ENCODE data around the gene TTC27. TPM values are rescaled to one million over a fixed set of nuclear protein-coding genes. Genes with fewer than 3 reads are reported as not detected.

TTC27 gene
- total RNA-seq, 4 donors from 2014 or later = 11.0 to 16.4 (median 11.3) TPM

GRCh38 chr2:32824070-32824809 lies 196.4 kb downstream of the TTC27 start:
- no peak for DNase-seq (ENCODE audit: low spot score in 2 of 2)
- 86 to 93% methylated on average over 3 of the region's 3 CpGs for WGBS, 2 donors
- no peak for TF ChIP-seq CTCF (IDR thresholded peaks at IDR 0.05)
- TF ChIP-seq POLR2A (IDR thresholded peaks at IDR 0.05) = no peak
- intact Hi-C loops (cut with DNase I; ENCODE audit: low total_unique reads) = no loop called here
- H3K4me3 ChIP-seq (ENCODE audit: low read depth, poor library complexity, severe bottlenecking) = no peak overlapping the region

DNA sequence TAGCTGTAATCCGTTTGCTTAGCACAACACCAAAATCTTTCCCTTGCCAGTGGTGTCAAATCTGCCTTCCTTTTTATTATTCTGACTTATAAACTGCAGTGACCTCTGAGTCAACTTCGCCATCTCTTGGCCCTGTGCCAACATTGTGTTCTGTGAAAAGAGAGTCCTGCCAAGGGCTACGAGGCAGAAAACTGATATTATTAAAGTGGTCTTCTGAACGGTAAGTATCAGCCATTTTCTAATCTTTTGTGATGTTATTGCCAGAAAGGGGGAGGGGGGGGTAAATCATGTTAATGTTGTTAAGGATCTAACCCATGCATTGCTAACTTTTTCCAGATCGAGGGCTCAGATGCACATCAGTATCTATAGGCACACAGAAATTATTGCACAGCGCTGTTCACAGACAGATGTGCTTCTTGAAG lies 197.5 kb downstream of the TTC27 start:
- 36 to 41% methylated on average over 6 of the region's 6 CpGs for WGBS, 2 donors
- DNase-seq (ENCODE audit: low spot score in 2 of 2) = peak in 1 of 2 donors; percentile 31
- TF ChIP-seq CTCF (IDR thresholded peaks at IDR 0.05) (no peak), POLR2A (IDR thresholded peaks at IDR 0.05) (no peak)
- intact Hi-C loops (cut with DNase I; ENCODE audit: low total_unique reads) = no loop called here
- no peak overlapping the region for H3K4me3 ChIP-seq (ENCODE audit: low read depth, poor library complexity, severe bottlenecking)

- DNase-seq (ENCODE audit: low spot score in 2 of 2) = no peak
- no peak for TF ChIP-seq POLR2A (IDR thresholded peaks at IDR 0.05)
- no peak for TF ChIP-seq CTCF (IDR thresholded peaks at IDR 0.05)
- H3K4me3 ChIP-seq (ENCODE audit: low read depth, poor library complexity, severe bottlenecking) = no peak overlapping the region
- intact Hi-C loops (cut with DNase I; ENCODE audit: low total_unique reads) = no loop called here
- 84 to 88% methylated on average over 1 of the region's 1 CpG for WGBS, 2 donors
Measured at GRCh38 chr2:32830196-32830595, 202.3 kb downstream of the TTC27 start.

- DNase-seq (ENCODE audit: low spot score in 2 of 2) = no peak
- H3K4me3 ChIP-seq (ENCODE audit: low read depth, poor library complexity, severe bottlenecking) = no peak overlapping the region
- 50 to 58% methylated on average over 2 of the region's 2 CpGs for WGBS, 2 donors
- intact Hi-C loops (cut with DNase I; ENCODE audit: low total_unique reads) = no loop called here
- TF ChIP-seq POLR2A (IDR thresholded peaks at IDR 0.05) (no peak), CTCF (IDR thresholded peaks at IDR 0.05) (no peak)
Measured at GRCh38 chr2:32832821-32833220, 205.0 kb downstream of the TTC27 start.

DNA sequence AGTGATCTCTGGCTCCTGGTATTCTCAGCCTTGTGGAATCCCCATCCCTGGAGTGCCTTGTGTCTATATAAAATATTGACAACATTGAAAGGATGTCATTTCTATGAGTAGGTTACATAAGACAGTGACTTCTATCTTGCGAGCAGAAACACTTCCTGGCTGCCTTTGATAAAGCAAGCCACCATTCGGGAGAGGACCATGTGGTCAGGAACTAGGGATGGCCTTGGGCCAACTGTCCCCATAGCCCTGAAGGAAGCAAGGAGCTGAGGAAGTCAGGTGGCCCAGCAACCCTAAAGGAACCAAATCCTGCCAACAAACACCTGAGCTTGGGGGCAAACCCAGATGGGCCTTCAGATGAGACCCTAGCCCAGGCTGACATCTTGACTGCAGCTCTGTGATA lies 205.9 kb downstream of the TTC27 start:
- no peak for DNase-seq (ENCODE audit: low spot score in 2 of 2)
- H3K4me3 ChIP-seq (ENCODE audit: low read depth, poor library complexity, severe bottlenecking) = no peak overlapping the region
- TF ChIP-seq POLR2A (IDR thresholded peaks at IDR 0.05) = no peak
- no peak for TF ChIP-seq CTCF (IDR thresholded peaks at IDR 0.05)
- 46 to 49% methylated on average over 2 of the region's 2 CpGs for WGBS, 2 donors
- intact Hi-C loops (cut with DNase I; ENCODE audit: low total_unique reads) = no loop called here

- TF ChIP-seq POLR2A (IDR thresholded peaks at IDR 0.05) (no peak), CTCF (IDR thresholded peaks at IDR 0.05) (no peak)
- intact Hi-C loops (cut with DNase I; ENCODE audit: low total_unique reads) = no loop called here
- WGBS, 2 donors = 56 to 66% methylated on average over 3 of the region's 3 CpGs
- no peak for DNase-seq (ENCODE audit: low spot score in 2 of 2)
- no peak overlapping the region for H3K4me3 ChIP-seq (ENCODE audit: low read depth, poor library complexity, severe bottlenecking)
Measured at GRCh38 chr2:32835148-32835547, 207.3 kb downstream of the TTC27 start.

All from lower leg skin (tissue), 4 donors.